HG03469 (cell line): ENCODE measurements around the gene CDKAL1.

Experiments
- ATAC-seq: cut with Tn5 transposase; IDR thresholded peaks from one replicate; pipeline ENCODE4 v1.9.1; 2021; ENCODE audit warnings: mild to moderate bottlenecking, moderate library complexity, moderate number of reproducible peaks; ENCODE audit not compliant: unreplicated experiment

The CDKAL1 gene

DNA sequence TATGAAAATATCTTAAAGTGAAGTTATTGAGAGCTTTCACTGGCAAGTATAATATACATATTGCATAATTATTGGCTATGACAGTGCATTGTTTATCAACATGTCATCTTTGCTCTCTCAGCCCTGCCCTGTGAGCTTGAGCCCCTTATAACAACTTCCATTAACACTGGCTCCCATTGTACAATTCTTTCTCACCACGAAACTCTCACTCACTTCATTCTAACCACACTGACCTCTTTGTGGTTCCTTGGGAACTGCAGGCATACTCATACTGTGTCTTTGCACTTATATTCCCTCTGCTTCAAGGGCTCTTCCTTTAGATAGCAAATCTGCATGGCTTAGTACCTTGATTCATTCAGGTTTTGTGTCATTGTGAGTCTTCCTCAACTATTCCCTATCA, 411.8 kb downstream of the CDKAL1 start:
- ATAC-seq, result peak; percentile 87

DNA sequence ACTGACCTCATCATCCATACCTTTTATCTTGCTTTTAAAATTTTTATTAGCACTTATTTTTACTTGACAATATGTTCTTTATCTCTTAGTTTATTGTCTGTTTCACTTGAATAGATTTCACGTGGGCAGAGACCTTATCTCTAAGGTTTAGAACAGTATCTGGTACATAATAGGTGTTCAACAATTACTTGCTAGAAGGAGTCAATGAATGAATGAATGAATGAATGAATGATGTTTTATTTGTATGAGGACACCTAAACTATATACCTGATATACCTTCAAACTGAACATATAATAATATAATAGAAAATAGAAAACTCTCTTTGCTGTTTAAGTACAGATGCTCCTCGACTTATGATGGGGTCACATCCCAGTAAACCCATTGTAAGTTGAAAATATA, 412.6 kb downstream of the CDKAL1 start:
- no peak for ATAC-seq

DNA sequence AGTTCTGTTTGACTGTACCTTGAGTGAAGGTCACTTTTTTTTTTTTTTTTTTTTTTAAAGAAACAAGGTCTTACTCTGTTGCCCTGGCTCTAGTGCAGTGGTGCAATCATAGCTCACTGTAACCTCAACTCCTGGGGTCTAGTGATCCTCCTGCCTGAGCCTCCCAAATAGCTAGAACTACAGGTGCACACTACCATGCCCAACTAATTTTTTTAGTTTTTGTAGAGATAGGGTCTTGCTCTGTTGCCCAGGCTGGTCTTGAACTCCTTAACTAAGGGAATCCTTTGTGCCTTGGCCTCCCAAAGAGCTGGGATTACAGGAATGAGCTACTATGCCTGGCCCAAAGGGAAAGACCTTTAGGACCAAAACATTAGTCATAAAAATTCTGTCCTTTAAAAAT, 413.7 kb downstream of the CDKAL1 start:
- ATAC-seq, result no peak

DNA sequence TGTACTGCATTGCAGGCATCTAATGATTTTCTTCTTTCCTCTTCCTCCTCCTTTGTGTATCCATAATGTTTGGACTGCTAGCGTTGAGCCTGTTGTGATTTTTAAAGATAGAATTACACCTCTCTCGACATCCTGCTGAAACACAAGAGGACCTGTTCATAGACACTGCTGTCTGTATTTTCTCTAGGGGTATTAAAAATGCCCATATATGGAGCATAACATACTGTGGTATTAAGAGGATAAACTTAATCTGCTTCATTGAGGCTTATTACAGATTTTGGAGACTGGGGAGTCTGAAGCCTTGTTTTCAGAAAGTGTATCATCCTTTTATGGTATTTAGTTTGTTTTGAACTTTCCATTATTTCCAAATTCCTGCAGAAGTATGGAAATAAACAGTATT, 414.3 kb downstream of the CDKAL1 start:
- no peak for ATAC-seq

DNA sequence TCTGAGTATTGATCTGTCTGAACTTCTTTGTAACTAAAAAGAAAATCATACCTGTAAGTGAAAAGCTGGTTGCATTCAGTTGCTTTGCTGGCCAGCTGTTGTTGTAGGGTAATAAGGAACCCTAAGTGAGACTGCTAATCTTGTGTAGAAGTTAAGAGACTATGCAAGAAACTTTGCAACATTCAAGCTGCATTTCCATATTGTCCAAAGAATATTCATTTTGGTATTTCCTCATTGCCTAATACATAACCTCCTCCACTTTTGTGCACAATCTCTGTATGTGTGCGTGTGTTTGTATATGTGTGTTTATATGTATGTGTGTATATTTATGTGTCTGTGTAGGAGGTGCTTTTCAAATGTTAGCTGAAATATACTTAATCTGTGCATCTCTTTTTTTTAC, 414.9 kb downstream of the CDKAL1 start:
- no peak for ATAC-seq

DNA sequence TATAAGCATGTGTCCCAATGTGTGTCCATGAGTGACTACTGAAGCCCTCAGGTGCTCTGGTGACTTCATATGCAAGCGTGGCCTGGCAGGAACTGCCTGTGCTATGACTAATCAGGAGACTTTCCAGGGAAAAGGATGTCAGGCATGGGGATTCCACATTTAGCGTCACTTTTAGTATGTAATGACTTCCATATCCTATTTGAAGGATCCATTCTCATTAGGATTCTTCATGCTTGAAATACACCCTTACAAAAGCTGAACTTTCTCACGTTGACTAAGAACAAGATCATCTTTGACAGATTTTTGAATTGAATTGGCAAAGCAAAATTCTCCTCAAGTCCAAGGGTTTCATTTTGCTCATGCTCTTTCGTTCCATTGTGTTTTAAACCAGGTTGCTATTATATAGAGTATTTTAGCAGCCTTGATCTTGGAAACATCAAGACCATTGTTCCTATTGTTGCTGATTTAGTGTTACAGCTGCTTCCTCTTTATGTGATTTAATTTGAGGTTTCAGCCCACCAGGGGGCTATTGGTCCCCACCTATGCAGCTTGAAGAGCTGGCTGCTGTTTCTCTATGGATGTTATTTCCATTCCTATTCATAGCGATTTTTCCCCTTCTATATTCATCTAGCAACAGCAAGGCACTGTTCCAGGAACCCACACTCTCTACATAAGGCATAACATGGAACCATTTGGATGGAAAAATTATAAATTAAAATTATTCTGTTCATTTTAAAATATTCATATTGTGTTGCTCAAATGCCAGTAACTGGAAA, 418.6 kb downstream of the CDKAL1 start:
- no peak for ATAC-seq

DNA sequence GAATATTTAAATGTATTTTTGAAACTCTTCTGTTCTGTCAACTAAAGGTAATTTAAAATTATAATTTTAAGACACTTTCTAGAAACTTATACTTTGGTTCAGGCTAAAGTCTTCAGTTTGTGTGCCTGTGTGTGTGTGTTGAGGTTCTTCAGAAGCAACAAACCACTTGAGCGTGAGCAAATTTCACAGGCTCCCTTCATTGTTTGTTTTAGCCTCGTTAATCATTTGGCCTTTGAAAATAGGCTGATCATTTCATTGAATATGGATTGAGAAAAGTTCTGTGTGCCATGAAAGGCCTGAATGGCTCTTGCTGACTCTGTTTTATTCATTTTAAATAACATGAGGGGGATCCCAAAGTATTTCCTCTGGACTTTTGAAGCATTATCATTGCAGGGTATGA, 420.1 kb downstream of the CDKAL1 start:
- no peak for ATAC-seq

DNA sequence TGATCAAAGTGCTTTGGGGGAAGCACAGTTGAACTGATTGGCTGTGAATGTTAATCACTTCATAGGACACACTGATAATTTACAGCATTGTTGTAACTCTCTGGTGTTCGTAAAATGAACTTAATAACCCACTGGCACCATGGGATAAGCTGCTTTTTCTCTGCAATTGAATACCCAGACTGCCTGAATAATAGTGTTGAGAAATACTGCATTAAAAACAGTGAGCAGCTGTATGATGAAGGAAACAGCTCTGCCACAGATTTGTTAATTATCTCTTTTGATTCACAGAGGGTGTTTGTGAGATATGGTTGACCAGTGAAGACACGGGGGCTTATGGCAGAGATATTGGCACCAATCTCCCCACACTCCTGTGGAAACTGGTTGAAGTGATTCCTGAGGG, 420.9 kb downstream of the CDKAL1 start:
- ATAC-seq, result no peak

DNA sequence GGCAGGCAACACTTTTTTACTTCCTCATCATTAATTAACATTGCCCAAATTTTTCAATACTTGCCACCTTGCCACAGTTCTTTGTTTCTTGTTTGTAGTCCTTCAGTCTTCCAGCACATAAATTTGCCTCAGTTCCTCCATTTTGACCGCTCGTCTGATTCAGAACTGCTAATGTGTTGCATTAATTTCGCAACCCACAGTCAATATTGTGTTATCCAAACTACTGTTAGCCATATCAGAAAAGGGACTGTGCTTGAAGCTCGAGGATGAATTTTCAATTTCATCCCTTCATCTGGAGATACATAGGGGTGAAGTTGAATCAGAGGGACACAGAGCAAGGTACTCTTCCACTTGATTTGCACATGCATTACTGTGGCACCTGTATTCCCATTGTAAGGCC, 421.5 kb downstream of the CDKAL1 start:
- no peak for ATAC-seq

DNA sequence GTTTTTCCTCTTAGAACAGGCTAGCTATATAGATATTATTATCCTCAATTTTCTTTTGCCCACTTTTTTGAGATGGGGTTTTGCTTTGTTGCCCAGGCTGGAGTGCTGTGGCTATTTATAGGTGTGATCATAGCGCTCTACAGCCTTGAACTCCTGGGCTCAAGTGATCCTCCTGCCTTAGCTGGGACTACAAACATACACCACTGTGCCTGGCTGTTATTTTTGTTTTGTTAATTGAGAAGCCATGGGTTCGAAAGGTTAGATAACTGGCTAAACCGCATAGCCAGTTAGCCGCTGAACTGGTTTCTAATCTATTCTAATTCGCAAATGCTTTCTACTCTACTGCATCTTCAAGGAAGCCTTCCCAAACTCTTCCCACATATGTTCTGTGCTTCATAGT, 425.8 kb downstream of the CDKAL1 start:
- no peak for ATAC-seq

DNA sequence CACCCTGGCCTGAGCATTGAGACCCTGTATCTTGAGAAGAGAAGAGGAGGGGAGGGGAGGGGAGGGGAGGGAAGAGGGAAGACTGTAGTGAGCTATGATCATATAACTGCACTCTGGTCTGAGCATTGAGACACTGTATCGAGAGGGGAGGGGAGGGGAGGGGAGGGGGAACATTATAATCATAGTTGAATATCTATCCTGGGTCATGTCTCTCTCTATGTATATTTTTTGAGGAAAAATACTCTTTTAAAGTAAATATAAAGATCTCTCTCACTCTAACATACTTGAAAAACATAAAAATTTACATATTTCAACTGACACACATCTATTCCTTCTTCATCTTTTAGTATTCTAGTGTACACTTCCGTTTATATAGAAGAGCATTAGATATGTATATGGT, 431.0 kb downstream of the CDKAL1 start:
- no peak for ATAC-seq

DNA sequence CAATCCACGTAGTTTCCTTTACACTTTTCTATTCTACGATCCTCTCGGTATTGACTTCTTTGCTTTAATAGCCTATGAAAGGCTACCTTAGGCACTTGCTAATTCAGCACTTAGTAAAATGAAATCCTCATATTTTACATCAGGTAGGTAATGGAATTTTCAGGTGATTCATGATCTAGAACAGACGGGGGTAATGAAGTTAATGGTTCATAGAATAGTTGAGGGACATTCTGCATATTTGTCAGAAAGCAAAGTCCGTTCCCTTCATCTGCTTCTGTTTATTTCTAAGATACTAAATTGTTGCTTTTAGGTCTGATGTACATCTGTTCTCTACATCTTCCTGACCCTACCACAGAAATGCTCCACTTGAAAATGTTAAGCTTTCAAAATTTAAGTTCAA, 431.7 kb downstream of the CDKAL1 start:
- no peak for ATAC-seq

DNA sequence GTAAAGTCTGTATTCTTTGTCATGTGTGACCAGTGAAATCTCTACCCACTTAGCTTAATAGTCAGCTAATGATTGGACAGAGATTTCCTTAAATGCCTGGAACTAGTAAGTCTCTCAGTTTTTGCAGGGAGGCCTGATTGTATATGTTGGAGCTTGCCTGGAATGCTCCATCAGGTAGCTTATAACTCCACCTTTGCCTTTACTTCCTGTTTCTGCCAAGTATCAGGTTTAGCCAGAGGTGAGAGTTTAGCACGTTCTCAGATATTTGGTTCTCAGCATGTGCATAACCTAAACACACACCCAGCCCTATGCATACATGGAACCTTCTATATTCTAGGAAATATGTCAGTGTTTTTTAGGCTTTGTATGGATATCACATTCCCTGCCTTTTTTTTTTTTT, 435.3 kb downstream of the CDKAL1 start:
- ATAC-seq, result no peak

DNA sequence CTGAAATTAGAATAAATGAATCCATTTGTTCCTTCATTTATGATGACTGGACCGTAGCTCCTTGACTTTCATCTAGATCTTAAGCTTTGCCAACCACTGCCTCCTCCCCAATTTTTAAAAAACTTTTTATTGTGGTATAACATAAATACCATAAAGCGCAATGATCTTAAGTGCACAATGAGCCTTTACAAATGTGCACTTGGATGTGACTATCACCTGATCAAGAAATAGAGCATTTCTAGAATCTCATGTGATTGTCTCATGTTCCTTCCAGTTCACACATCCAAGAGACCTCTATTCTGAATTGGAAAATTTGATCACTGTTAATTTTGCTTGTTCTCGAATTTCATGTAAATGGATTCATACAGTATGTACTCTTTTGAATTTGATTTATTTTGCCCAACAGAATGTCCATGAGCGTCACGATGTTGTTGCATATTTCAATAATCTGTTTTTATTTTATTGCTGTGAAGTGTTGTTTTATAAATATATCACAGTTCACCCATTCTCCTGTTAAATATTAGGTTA, 442.2 kb downstream of the CDKAL1 start:
- ATAC-seq, result no peak

DNA sequence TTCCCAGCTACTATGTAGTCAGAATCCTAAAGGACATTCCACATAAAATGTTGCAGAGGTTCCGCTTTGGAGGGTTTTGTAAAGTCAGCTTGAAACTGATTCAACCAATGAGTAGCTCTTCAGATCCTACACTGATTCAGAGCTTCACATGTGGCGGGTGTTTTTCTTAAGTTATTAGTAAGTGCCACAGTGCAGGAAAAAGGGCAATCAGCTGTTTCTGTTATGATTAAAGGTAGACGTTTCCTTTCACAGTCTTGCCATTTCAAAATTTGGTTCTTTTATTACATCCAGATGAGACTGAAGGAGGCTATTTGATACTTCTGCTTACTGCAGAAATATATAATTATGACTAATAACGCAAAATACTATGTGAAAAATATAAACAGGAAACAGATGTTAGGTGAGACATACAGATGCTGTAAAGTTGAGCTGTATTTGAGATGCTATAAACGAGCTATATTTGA, 443.9 kb downstream of the CDKAL1 start:
- peak; percentile 79 for ATAC-seq

DNA sequence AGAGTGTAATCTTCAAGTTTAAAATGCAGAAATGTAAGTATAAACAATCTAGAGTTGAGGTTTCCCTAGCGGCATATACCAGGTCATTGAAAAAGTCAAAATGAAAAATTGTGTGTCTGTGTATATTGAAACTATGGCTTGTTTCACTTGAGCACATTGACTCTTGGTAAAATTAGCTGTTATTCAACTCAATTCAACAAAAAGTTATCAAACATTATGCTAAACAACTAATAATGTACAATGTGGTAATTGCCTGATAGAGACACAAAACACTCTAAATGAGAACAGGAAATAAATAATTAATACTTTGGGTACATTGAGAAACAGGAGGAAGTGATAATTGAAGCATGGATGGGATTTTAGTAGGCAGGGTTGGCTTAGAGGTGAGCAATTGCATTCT, 444.8 kb downstream of the CDKAL1 start:
- no peak for ATAC-seq

DNA sequence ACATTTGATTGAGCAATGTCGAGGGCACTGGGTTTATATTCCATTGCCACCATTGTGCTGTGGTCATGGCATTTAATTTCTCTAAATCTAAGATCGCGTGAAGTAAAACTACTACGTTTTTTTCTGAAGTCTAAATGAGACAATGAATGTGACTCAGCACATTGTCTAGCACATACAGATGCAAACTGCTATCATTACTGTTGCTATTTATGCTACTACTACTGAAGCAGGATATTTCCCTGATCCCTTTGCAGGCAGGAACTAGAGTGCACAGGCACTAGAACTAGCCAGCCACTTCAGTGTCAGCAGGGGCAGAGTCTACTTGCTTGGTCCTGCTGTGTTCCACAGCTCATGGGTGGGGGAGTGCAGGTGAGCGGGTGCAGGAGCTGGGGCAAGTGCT, 449.7 kb downstream of the CDKAL1 start:
- ATAC-seq, result no peak

DNA sequence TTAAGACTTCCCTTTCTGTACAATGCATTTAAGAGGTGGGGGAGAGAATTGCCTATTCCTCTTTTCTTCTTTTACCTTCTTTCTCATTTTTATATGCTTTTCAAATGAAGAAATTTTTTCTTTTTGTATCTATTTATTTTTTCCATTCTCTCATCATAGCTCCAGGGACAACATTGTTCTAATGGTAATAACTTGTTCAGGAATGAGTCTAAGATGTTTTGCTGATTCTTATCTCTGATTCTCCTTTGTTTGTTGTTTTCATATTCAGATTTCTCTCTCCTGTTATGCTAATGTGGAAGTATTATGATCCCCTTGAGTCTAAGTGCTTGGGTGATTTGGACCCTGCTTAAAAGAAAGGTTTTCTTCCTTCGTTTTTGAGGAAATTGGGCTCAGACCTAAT, 451.6 kb downstream of the CDKAL1 start:
- no peak for ATAC-seq

DNA sequence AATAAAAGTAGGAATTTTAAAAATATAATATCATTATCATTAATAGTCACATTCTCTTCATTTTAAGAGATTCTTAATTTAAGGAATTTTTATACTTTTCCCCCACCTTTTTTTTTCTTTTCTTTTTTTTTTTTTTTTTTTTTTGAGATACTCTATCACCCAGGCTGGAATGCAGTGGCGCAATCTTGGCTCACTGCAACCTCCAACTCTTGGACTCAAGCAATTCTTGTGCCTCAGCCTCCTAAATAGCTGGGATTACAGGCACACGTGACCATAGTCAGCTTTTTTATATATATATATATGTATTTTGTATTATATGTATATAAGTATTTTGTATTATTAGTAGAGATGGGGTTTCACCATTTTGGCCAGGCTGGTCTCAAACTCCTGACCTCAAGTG, 457.7 kb downstream of the CDKAL1 start:
- ATAC-seq, result no peak

DNA sequence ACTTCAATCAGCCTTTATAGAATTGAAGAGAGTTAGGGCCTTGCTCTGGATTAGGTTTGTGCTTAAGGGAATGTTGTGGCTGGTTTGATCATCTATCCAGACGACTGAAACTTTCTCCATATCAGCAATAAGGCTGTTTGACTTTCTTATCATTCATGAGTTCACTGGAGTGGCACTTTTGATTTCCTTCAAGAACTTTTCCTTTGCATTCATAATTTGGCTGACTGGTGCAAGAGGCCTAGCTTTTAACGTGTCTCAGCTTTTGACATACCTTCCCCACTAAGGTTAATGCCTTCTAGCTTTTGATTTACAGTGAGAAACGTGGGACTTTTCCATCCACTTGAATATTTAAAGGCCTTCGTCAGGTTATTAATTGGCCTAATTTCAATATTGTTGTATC, 461.8 kb downstream of the CDKAL1 start:
- no peak for ATAC-seq

DNA sequence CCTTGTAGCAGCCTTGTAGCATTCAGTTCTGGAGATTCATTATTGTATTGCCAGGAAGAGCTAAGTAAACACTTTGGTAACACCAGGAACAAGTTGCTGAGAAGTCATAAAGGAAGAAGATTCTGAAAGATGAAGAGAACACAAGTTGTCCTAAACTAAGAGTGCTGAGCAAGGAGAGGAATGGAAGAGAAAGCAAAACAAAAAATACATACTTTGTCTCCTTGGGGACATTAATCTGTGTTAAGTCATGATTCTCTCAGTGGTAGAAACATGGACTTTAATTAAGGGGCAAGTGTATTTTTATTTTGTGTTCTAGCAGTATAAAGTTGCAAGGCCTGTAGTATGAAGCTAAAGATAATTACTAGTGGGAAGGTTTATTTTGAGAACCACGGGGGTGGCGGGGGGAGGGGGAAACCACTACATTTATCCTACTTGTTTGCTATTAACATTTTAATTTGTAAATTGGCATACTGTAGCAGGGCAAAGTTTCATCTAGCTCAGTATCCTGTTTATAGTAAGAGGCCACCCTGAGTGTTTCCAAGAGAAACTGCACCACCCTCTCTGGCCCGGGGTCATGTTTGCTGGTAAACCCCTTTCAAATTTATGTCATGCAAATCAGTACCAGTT, 463.0 kb downstream of the CDKAL1 start:
- no peak for ATAC-seq

DNA sequence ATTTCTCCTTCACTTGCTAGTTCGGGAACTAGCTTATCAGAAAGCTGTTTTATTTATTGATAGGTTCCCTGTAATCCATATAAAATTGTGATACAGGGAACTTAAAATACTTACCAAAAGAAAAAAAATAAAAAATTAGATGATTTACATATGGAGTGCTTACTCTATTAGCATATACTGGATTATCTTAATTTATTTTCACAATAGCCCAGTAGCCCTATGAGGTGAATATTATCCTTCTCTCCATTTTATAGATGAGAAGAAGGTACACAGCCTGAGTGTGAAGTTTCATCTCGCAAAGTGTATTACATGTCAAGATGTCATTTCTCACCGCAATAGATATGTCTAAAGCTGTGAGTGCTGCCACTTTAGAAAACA, 463.5 kb downstream of the CDKAL1 start:
- ATAC-seq, result no peak
